Measurements from ENCODE around the gene JADE1. TPM values are rescaled to one million over a fixed set of nuclear protein-coding genes. Genes with fewer than 3 reads are reported as not detected.

Gene JADE1
- total and polyA plus RNA-seq, 7 donors: 1.8 to 45.1 (median 27.7) TPM

DNA sequence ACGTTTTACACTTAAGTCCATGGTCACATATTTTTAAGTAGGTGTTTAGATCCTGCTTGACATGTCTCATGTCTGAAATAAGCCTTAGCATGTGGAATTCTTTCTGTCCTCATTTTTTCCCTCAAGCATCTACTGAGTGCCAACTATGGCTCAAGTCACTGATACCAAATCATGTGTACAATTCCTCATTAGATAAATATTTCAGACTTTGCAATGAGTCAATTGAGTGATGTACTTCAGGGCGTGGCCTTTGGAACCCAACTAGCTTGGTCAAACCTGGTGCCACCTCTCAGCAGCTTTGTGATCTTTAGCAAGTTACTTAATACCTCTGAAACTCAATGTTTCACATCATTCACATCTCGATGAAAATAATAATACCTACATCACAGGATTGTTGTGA lies 12.6 kb upstream of the JADE1 start:
- Histone ChIP-seq H3K27me3 (no peaks in the 10 kb centered on the region), H3K4me3 (no peak overlapping the region), H3K36me3 (no peaks in the 10 kb centered on the region), H3K4me1 (peaks cover 0 to 7% (median 2%) of the 10 kb centered on the region in 4 donors), H3K9me3 (no peaks in the 10 kb centered on the region), H3K27ac (no peak overlapping the region)
- TF ChIP-seq POLR2AphosphoS5 (IDR thresholded peaks at IDR 0.05) (no peak), POLR2A (IDR thresholded peaks at IDR 0.05) (no peak), EP300 (IDR thresholded peaks at IDR 0.05) (no peak)
- TF ChIP-seq, protein P1, sequence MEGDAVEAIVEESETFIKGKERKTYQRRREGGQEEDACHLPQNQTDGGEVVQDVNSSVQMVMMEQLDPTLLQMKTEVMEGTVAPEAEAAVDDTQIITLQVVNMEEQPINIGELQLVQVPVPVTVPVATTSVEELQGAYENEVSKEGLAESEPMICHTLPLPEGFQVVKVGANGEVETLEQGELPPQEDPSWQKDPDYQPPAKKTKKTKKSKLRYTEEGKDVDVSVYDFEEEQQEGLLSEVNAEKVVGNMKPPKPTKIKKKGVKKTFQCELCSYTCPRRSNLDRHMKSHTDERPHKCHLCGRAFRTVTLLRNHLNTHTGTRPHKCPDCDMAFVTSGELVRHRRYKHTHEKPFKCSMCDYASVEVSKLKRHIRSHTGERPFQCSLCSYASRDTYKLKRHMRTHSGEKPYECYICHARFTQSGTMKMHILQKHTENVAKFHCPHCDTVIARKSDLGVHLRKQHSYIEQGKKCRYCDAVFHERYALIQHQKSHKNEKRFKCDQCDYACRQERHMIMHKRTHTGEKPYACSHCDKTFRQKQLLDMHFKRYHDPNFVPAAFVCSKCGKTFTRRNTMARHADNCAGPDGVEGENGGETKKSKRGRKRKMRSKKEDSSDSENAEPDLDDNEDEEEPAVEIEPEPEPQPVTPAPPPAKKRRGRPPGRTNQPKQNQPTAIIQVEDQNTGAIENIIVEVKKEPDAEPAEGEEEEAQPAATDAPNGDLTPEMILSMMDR (IDR thresholded peaks at IDR 0.05): no peak
- 92 to 94% methylated on average over 3 of the region's 3 CpGs for WGBS, 2 donors
- no peak for DNase-seq
- intact Hi-C loops (cut with DNase I): no loop called here

DNA sequence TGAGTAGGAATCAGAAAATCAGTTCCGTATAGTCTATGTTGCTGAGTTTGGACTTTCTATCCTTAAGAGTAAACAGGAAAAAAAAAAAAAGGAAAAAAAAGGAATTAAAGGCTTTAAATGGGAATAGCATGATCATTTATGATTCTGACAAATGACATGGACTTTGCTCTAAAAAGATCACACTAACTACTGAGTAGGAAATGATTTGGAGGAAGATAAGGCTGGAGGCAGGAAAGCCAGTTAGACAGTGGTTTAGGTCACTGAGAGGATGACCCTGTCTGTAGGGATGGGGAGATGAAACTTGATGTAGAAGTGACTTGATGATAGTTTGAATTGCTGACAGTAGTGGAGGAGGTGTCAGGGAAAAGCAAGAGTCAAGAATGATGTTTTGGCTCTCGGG lies 9.2 kb upstream of the JADE1 start:
- no peak for DNase-seq
- no peaks in the 10 kb centered on the region for H3K36me3 ChIP-seq
- no peak overlapping the region for H3K4me3 ChIP-seq
- WGBS, 2 donors: 56 to 78% methylated on average over 2 of the region's 2 CpGs
- no peaks in the 10 kb centered on the region for H3K9me3 ChIP-seq
- H3K27me3 ChIP-seq: no peaks in the 10 kb centered on the region
- intact Hi-C loops (cut with DNase I): no loop called here
- TF ChIP-seq, protein P1 (IDR thresholded peaks at IDR 0.05): no peak
- TF ChIP-seq POLR2AphosphoS5 (IDR thresholded peaks at IDR 0.05) (no peak), POLR2A (IDR thresholded peaks at IDR 0.05) (no peak), EP300 (IDR thresholded peaks at IDR 0.05) (no peak)
- no peak overlapping the region for H3K27ac ChIP-seq
- H3K4me1 ChIP-seq: no peaks in the 10 kb centered on the region

DNA sequence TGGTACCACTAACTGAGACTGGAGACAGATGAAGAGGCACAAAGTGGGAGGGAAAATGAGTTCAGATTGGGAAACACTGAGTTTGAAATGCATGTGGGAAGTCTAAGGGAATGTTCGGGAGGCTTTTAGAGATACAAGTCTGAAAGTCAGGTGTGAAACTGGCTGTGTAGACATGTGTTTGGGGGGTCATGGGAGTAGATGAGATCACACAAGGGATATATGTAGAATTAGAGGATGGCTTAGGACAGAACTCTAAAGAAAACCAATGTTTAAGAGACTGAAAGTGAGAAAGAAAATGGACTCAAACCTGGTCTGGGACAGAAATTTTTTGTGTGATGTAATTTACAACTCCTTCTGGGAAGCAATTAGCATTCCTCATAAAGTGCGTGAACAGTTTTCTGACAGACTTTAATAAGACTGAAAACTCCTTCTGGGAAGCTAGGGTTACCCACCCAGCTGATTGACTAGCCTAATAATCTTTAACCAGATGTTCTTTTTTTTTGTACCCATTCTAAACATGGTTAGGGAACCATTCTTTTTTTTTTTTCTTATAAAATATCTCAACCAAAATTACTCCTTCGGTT lies 8.7 kb upstream of the JADE1 start:
- WGBS, 2 donors: 60 to 78% methylated on average over 3 of the region's 3 CpGs
- no peak for DNase-seq
- intact Hi-C loops (cut with DNase I): no loop called here
- TF ChIP-seq EP300 (IDR thresholded peaks at IDR 0.05) (no peak), POLR2A (IDR thresholded peaks at IDR 0.05) (no peak), POLR2AphosphoS5 (IDR thresholded peaks at IDR 0.05) (no peak)
- TF ChIP-seq, protein P1 (IDR thresholded peaks at IDR 0.05): no peak
- Histone ChIP-seq H3K27ac (no peak overlapping the region), H3K27me3 (no peaks in the 10 kb centered on the region), H3K4me3 (no peak overlapping the region), H3K36me3 (no peaks in the 10 kb centered on the region), H3K4me1 (no peaks in the 10 kb centered on the region), H3K9me3 (no peaks in the 10 kb centered on the region)

DNA sequence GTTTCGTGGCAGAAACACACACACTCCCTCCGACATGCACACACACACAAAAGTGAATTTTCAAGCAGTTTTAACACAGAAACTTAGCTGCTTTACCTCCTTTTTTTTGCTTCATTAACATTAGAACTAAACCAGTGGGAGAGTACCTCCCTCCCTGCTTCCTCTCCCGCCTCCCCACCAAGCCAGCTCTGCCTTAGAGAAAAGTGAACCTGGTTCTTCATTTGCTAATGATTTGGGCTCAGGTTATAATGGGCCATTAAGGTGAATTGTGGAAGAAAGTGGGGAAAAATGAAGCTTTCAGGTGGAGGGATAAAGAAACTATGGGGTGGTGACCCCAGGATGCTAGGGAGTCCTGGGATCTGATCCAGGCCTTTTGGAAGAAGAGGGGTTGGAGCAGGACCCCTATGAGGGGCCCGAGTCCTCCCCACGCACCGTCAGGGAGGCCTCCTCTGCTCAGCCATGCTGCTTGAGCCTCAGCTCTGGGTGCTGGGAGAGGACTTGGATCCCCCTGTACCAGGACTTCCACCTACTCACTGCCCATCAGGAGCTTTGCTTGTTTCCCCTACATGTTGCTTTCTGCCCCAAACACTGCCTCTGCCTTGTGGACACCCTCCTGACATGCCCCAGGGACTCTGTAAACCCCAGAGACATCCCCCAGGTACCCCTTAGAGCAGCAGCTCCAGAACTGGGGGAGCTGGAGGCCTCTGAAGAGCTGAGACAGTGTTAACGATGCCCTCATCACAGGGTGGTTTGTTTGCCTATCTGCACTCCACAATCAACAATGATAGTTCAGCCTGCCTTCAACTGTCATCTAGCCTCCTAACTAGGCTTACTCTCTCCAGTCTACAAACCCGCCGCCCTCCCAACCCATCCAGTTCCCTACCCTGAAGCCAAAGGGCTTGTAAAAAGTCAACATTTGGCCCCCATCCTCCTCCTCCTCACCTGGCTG lies 6.5 kb upstream of the JADE1 start:
- H3K9me3 ChIP-seq: no peaks in the 10 kb centered on the region
- TF ChIP-seq, protein P1 (IDR thresholded peaks at IDR 0.05): no peak
- TF ChIP-seq POLR2A (IDR thresholded peaks at IDR 0.05): no peak
- TF ChIP-seq EP300 (IDR thresholded peaks at IDR 0.05): no peak
- TF ChIP-seq POLR2AphosphoS5 (IDR thresholded peaks at IDR 0.05): no peak
- H3K27me3 ChIP-seq: no peaks in the 10 kb centered on the region
- no peak overlapping the region for H3K4me3 ChIP-seq
- no peak for DNase-seq
- 85% methylated on average over 9 of the region's 9 CpGs for WGBS, 2 donors
- H3K4me1 ChIP-seq: no peaks in the 10 kb centered on the region
- intact Hi-C loops (cut with DNase I): no loop called here
- no peak overlapping the region for H3K27ac ChIP-seq
- H3K36me3 ChIP-seq: no peaks in the 10 kb centered on the region

Measured in sigmoid colon (tissue), 7 donors.